GM21526 (cell line): ENCODE measurements around the gene WNT3A.
A peak's percentile ranks its signal among the peaks of the same experiment; 100 is the strongest.

ENCODE experiments used
- ATAC-seq: cut with Tn5 transposase; IDR thresholded peaks from one replicate; pipeline ENCODE4 v1.9.1; 2021; ENCODE audit warnings: moderate library complexity; ENCODE audit not compliant: unreplicated experiment, low FRiP score

The WNT3A gene

GRCh38 chr1:228030451-228031201 lies 23.8 kb downstream of the WNT3A start:
- ATAC-seq = no peak

DNA sequence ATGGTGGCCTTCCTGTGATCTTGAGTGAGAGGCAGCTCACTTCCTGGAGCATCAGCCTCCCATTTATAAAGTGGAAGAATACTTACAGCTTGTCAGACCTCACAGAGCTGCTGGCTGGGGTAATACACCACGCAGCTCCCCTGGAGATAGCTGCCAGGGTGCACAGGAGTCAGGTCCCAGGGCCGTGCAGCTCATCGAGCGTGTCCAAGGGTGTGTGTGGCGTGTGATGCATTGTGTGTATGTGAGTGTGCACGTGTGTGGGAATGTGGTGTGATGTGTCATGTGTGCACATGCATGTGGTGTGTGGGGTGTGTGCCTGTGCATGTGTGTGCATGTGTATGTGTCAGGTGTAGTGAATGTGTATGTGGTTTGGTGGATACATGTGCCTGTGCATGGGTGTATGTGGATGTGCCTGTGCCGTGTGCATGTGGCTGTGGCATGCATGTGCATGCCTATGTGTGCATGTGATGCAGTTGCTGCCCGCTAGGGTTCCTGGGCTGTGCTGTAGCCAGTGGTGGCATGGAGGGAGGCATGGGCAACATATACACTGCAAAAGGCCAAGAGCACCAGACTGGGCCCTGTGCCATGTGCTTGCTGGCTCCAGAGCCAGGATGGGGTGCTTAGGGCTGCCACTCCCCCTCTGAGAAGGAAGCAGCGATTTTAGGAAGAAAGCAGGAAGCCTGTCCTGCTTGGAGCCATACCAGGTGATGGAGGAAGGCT lies 24.6 kb downstream of the WNT3A start:
- no peak for ATAC-seq

- ATAC-seq = no peak
These were observed 25.2 kb downstream of the WNT3A start for GRCh38 chr1:228032041-228032440.

DNA sequence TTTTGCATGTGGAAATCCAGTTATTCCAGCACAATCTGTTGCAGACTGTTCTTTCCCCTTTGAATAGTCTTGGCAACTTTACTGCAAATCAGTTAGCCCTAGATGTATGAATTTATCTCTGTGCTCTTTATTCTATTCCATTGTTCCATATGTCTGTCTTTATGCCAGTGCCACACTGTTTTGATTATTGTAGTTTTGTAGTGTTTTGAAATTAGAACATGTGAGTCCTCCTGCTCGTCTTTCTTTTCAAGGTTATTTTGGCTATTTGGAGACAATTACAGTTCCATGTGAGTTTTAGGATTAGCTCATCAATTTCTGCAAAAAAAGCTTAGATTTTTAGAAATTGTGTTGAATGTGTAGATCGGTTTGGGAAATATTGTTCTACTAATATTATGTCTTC lies 26.6 kb downstream of the WNT3A start:
- no peak for ATAC-seq

DNA sequence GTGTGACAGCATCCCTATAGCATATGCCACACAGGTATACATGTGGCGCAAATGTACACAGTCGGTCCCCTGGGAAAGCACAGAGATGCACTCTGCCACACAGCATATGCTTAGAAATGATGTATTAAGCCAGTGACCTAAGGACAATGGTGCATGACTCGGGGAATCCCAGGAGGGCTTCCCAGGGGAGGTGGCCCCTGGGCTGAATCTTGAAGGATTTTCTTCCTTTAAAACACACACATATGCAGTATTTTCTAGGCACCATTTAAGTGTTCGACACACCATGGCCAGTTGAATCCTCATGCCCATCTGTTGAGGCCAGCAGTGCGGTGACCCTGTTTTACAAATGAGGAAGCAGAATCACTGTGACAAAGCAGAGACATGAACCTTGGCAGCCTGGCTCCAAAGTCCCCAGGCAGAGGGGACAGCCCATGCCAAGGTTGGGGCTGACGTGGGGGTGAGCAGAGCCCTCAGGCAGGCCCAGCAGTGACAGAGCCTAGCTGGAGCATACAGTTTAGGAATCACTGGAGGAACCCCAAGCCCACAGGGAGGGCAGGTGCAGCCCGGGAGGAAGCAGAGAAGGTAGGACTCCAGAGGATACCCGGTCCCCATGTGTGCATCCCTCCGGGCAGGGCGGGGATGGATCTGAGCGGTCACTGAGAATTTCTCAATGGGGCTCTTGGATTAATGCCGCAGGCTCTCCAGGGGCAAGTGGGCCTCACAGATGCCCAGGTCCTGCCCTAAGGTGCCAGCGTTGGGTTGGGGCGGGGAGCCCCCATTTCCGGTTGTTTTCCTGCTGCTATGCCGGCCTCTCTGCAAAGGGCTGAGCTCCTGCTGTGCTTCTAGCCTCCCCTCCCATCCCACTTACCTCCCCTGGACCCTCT lies 28.4 kb downstream of the WNT3A start:
- ATAC-seq = no peak

DNA sequence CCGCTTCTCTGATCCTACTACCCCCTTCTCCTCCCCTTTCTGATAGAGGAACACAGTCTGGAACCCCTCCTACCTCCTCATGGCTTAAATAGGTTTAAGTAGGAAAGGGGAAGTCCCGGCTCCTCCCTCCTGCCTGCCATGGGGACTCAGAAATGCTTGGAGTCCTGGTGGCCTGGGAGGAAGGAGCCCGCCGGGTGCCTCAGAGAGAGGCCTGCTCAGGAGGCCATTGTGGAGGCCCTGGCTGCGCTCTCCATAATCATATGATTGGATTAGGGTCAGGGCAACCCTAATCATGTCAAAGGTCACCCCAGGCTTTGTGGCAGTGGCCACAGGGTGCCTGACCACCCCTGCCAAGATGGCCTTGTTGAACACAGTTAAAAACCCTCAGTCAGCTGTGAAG lies 29.0 kb downstream of the WNT3A start:
- ATAC-seq = no peak

GRCh38 chr1:228036701-228037231 lies 30.0 kb downstream of the WNT3A start:
- ATAC-seq = no peak

DNA sequence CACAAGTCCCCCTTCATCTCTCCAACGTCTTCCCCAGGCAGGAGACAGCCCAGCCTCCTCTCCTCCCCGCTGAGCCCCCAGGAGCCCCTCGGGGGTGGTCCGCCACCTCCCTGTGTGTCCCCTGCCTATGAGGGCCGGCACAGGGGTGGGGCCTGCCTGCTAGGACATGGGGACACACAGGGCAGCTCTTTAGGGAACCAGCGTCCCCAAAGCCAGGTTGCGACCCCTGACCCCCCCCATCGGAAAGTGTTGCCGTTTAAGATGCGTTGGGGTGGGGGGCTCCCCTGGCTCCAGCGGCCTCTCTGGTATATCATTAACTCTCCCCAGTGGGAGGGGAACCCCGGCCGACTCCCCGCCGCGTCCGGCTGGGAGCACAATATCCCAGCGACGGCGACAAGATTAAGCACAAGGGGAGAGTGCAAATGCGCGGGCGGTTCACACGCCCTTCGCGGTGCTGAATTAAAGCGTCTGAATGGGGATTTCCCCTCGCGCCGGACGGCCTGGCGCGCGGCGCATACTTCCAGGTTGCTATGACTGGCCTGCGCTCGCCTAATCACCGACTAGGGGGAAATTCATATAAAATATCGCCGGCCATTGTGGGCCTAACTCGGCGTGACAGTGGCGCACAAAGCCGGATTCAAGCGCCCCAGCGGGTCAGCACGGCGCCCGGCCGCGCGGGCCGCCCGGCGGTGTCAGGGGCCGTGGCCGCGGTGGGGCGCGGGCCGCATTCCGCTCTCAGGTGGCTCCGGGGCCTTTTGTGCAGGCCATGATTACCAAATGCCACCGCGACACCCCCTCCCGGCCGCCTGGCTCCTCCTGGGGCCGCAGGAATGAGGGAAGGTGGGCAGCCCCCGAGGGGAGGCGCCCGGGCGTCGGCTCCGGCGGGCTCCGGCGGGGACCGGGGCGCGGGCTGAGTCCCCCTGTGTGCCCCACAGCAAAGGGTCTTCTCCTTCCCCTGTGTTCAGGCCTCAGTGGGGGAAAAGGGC lies 30.9 kb downstream of the WNT3A start:
- peak; percentile 87 for ATAC-seq

- ATAC-seq = no peak
These were observed 31.7 kb downstream of the WNT3A start for GRCh38 chr1:228038387-228039005.

DNA sequence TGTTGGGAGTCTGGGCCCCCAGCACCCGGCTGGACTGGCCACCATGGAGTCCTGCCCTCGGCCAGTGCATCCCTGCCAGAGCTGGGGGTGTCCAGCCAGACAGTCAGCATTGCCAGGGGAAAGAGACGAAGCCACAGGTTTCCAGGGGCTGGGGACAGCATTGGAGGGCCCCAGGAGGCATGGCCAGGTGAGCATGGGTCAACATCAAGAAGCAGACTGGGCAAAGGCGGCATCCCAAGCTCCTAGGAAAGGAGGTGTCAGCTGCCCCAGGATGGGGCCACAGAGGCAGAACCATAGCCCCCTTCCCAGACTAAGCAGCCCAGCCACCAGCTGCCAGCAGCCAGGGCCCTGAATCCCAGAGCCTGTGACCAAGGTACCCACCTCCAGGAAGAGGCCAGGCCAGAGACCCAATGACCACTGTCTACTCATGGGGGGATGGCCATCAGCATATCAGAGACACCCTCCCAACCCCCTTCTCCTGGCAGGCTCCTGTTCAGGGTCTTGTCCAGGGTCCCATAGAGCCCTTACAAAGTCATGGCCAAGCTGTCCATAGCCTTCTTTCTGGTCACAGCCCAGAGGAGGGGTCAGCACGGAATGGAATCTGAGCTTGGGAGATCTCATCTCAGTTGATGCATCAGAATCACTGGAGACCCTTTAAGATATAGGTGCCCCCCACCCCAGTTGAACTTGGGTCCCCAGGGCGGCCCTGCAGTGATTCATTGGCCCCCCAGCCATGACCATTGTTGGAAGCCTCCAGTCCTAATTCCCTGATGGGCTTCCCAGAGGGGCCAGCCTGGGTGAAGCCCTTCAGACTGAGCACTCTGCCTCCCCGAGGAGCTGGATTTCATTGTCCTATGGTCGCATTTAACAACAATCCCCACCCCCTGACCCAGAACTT lies 32.5 kb downstream of the WNT3A start:
- ATAC-seq = no peak

- ATAC-seq = no peak
These were observed 33.2 kb downstream of the WNT3A start for GRCh38 chr1:228039986-228040385.

GRCh38 chr1:228041316-228041715 lies 34.5 kb downstream of the WNT3A start:
- ATAC-seq = no peak

GRCh38 chr1:228042508-228042907 lies 35.7 kb downstream of the WNT3A start:
- ATAC-seq = no peak

GRCh38 chr1:228043281-228043848 lies 36.6 kb downstream of the WNT3A start:
- no peak for ATAC-seq

DNA sequence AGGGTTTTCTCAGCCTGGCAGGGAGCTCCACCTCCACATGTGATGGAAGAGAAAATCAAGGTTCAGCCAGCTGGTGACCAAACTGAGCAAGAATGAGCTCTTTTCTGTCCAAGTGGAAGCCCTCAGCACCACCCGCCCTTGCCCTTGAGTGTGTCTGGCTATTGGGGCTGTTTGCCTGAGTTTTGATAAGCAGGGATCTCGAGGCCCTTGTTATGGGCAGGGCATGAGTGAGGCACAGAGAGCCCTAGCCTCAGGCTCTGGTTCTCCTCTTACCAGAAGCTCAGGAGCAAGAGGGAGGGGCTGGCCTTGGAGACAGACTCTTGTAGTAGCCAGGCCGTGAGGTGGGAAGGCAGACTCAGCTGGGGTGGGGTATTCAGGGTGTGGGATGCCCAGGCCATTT lies 38.2 kb downstream of the WNT3A start:
- no peak for ATAC-seq

GRCh38 chr1:228045405-228045804 lies 38.6 kb downstream of the WNT3A start:
- ATAC-seq = no peak

- ATAC-seq = no peak
These were observed 39.1 kb downstream of the WNT3A start for GRCh38 chr1:228045871-228046270.
